H1 (cell line): ENCODE results near the gene TBC1D22B.

Experiments
- ATF2 ChIP-seq: IDR thresholded peaks from 2 replicates; pipeline ENCODE4 v1.6.1; 2012; ENCODE audit warnings: low read length, inconsistent platforms
- CREB1 ChIP-seq: IDR thresholded peaks from 2 replicates; pipeline ENCODE4 v1.6.1; 2012; ENCODE audit warnings: inconsistent platforms
- GABPA ChIP-seq: IDR thresholded peaks from 2 replicates; pipeline ENCODE4 v1.6.1; 2011; ENCODE audit warnings: mild to moderate bottlenecking, low read length, moderate library complexity, borderline replicate concordance; ENCODE audit not compliant: insufficient read depth
- NRF1 ChIP-seq: IDR thresholded peaks from 2 replicates; pipeline ENCODE4 v1.6.1; 2011; ENCODE audit warnings: mild to moderate bottlenecking, low read depth, low read length, improper control_type of control experiment
- POLR2A ChIP-seq, 2 experiments: IDR thresholded peaks; 1 replicate in 1 of 2; 2 replicates in 1 of 2; pipeline ENCODE4 v1.6.1; 2011; ENCODE audit warnings: low read depth in 2 of 2, low read length in 2 of 2, mild to moderate bottlenecking in 2 of 2; ENCODE audit errors: control extremely low read depth in 1 of 2
- RAD21 ChIP-seq, 2 experiments: IDR thresholded peaks in 1 of 2; conservative IDR thresholded peaks in 1 of 2; 2 replicates each; pipeline ENCODE4 v1.6.1; 2011; ENCODE audit warnings: low read depth in 2 of 2, low read length in 2 of 2, improper control_type of control experiment in 1 of 2, inconsistent platforms in 1 of 2, mild to moderate bottlenecking in 1 of 2, moderate library complexity in 1 of 2
- TBP ChIP-seq: IDR thresholded peaks from 2 replicates; pipeline ENCODE4 v1.6.1; 2011; ENCODE audit warnings: low read depth, low read length, improper control_type of control experiment

DNA sequence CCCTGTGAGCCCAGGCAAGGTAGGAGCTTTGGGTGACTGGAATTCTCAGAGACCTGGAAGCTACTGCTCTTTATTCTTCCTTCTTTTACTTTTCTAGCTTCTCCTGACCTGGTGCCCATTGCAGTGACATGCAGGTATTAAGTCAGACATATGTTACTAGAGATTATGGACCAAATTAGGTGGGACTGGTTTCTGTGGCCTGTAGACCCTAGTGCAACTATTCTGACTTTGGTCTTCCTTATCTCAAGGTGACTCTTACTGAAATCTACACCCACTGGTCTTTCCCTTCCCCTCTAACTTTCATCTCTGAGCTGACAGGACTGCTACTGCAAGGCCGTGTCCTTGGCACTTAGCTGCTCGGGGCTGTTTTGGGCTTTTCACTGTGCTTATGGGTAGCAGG lies 24.8 kb downstream of the TBC1D22B start:
- TF ChIP-seq RAD21 (IDR thresholded peaks at IDR 0.05 in 1 of 2, conservative IDR thresholded peaks at IDR 0.05 in 1 of 2; ENCODE audit: low read depth in 2 of 2, low read length in 2 of 2) (no peak), NRF1 (no peak), POLR2A (IDR thresholded peaks at IDR 0.05; ENCODE audit: control extremely low read depth in 1 of 2, low read depth in 2 of 2, low read length in 2 of 2) (no peak), TBP (no peak), GABPA (no peak), ATF2 (no peak), CREB1 (no peak)
